ENCODE data around the gene PCDHGA5.
"Not testable (repeated sequence)": the region's sequence is repeated elsewhere in the genome, so short reads cannot be mapped to it uniquely, and the experiment has no call there.

The PCDHGA5 gene

GRCh38 chr5:141414548-141415274, 50.7 kb downstream of the PCDHGA5 start:
- DNase-seq (ENCODE audit: low spot score), result not testable (repeated sequence)

GRCh38 chr5:141415275-141415618, 51.3 kb downstream of the PCDHGA5 start:
- not testable (repeated sequence) for DNase-seq (ENCODE audit: low spot score)

Measured in pons (tissue), 1 donor.